Hematopoietic multipotent progenitor cell treated with erythropoietin and hydrocortisone succinate and interleukin-3 and kit ligand, for 6 days (in vitro differentiated cells): ENCODE measurements around the gene CSNK1E.
A peak's percentile ranks its signal among the peaks of the same experiment; 100 is the strongest.

Experiments
- DNase-seq: peaks from one replicate; pipeline ENCODE4 v3.0.0-alpha.2; 2015

CSNK1E gene

DNA sequence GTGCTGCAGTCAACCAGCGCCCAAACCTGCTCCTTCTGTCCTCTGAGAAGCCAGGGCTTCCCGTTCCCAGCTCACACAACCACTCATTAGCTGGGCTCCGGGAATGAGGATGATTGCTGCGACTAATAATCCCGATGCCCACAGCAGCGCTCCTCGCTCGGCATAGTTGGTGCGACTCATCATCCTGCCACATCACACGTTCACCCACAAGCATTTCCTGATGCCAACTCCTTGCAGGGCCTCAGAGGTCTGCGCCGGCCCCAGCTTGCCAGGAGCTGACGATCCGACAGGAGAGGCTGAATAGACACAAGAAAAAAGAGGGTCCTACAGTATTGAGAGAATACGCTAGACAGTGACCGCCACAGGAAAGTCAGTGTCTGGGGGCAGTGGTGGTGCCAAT is 10.6 kb upstream of the CSNK1E start:
- DNase-seq: no peak

DNA sequence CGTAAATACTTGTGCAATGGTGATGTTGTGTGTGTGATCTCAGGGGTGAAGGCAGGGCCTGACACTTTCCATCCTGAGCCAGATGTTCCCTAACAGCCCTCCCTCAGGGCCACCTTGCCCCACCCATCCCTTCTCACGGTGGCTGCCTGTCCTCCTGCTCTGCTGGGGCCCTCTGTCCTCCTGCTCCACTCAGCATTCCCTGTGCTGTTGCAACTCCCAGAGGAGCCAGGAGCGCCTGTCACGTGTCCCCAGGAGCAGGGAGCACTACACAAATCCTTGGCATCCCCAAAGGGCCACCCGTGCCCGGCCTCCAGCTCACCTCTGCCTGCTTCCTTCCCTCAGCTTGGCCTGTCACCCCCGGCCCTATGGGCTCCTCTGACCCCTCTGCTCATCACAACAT is 10.2 kb upstream of the CSNK1E start:
- peak; percentile 1 for DNase-seq

DNA sequence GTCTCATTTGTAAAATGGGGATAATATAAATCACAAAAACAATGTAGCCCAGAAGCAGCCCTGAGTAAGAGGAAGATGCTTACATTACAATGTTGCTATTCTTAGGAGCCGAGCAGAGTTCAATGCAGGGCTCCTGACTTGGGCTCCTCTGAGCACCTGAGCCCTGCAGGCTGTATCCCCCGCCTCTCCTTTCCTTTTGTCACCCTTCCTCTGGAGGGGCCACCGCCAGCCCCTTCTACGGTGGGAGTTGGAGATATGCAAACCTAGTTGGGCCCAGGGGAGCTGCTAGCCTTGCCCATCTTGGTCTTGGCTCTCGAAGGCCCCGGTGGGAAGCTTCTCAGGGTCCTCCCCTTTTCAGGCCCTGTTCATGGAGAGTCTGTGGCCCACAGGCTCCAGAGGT is 8.4 kb upstream of the CSNK1E start:
- DNase-seq: no peak

DNA sequence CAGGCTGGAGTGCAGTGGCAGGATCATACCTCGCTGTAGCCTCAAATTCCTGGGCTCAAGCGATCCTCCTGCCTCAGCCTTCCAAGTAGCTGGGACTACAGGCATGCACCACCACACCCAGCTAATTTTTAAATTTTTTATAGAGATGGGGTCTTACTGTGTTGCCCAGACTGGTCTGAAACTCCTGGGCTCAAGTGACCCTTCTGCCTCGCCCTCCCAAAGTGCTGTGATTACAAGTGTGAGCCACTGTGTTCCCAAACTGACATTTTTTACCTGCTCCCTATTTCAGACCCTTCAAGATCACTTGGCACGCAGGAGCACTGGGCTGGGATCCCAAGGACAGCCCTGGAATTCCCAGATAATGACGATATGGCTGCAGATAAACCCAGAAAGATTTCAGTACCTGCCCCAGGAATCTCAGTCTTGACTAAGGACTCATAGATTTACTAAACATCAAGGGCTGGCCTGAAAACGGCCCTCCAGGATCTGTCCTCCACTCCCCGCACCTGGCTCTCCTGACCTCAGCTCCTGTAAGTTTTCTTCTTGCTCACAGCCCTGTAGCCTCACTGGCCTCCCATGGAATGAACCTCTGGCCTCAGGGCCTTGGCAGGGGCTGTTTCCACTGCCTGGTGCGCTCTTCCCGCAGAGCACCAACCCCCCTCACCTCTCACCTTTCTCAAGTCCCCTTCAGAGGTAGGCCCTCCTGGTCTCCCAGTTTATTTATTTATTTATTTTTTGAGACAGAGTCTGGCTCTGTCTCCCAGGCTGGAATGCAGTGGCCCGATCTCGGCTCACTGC is 3.6 kb upstream of the CSNK1E start:
- DNase-seq: no peak

DNA sequence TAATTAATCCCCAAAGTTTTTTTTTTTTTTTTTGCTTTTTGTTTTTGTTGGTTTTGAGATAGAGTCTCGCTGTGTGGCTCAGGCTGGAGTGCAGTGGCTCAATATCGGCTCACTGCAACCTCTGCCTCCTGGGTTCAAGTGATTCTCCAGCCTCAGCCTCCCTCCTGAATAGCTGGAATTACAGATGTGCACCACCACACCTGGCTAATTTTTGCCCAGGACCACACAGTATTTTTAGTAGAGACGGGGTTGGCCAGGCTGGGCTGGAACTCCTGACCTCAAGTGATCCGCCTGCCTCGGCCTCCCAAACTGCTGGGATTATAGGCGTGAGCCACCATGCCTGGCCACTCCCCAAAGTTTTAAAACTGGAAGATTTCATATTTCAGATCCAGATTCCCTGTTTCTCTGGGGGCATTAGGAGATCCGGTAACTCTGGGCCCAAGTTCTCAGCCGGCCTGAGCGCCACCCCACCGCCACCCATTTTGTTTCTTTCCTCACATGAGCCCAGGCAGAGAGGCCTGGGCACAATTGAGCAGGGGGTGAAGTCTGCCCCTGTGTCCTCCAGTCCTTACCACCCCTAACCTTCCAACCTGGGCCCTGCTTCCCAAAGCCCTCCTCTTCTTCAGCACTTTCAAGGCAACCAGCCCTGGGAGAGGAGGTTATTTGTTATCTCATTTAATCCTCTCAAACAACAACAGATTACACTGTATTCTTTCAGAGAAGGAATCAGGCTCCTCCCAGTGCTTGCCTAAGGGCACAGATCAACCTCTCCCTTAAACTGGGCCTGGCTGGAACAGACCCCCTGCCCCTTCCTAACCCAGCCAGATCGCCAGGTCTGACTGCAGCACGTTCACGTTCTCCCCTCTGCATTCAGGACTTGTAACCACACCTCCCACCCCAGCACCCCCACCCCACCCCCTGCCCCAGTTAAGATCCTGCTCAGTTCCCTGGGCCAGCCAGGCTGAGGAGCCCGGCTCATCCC is 1.9 kb upstream of the CSNK1E start:
- peak; percentile 35 for DNase-seq

DNA sequence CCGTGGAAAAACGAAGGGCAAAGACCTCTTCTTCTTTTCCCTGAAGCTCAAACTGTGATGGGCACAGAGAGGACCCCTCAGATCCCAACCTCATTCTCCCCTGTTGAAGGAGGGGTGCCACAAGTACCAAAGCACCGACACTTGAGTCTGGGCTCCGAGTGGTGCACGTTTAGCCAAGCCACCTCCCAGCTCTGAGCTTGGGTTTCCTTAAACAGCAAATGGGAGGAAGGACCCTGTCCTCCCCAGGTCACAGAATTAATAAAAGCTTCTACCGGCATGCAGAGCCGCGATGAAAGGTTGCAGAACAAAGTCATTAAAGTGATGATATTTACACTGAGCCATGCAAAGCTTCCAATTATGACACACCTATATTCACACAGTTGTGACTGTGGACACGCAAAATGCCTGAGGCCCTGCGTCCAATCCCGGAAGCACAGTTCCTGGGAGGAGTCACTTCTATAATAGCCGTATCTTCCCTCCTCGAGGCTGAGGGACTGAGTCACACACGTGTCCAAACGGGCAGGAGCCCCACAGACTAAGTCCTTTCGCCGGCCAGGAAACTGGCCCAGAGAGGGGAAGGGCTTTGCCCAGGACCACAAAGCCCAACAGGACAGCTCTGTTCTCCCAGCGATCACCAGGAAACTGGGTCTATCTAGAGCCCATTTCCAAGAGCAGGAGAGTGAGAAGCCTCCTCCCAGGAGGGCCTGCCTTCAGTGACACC is 922 bp upstream of the CSNK1E start:
- DNase-seq: peak; percentile 82

DNA sequence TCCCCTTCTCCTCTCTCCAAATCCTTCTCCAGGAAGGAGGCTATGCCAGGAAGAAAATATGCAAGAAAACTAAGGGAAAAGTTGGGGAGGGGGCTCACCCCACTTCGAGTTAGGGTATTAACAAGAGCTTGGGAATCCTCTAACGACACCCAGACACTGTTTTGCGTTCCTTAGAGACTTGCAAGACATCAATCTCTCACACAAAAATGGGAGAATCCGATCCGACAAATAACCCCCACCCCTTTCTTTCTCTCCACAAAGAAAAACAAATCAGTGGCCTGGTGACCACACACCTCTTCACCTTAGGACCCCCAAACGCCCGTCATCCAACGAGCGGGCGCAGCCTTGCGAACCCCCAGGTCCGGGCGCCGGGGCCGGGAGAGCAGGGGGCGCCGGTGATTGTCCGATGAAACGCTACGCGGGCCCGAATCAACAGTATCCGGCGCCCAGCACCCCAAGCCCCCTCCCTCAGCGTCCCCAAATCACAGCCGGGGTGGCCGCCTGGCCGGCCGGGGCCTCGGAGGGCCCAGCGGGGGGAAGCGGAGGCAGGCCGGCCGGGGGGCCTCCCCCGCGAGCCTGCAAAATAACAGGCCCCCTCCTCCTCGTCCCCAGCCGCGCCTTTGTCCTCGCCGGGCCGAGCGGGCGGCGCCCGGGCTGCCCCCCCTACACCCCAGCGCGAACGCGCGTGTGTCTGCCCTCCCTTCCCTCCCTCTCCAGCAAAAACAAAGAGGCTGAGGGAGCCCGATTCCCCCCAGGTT is 690 bp downstream of the CSNK1E start:
- peak; percentile 62 for DNase-seq

DNA sequence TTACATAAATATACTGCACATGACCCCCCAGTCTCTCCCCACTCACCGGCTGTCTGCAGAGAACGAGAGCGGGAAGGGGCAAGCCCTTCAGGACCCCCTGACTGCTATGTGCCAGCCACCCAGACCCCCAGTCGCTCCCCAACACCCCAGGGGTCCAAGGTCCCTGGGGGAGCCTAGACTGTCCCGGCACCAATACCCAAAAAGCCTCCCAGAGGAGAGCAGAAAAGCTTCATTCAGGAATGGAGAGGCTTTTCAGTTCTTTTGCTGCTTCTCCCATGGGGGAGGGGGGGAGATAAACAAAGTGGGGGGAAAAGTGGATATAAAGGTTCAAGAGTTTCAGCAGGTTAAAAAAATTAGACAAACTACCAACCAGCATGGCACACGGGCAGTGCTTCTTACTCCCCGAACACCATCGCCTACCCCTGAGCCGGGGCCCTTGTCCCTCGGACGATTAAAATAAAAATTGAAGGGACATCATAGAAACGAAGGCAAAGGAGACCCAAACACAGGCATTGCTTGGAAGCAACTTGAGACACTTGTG is 1.3 kb downstream of the CSNK1E start:
- DNase-seq: peak; percentile 56

DNA sequence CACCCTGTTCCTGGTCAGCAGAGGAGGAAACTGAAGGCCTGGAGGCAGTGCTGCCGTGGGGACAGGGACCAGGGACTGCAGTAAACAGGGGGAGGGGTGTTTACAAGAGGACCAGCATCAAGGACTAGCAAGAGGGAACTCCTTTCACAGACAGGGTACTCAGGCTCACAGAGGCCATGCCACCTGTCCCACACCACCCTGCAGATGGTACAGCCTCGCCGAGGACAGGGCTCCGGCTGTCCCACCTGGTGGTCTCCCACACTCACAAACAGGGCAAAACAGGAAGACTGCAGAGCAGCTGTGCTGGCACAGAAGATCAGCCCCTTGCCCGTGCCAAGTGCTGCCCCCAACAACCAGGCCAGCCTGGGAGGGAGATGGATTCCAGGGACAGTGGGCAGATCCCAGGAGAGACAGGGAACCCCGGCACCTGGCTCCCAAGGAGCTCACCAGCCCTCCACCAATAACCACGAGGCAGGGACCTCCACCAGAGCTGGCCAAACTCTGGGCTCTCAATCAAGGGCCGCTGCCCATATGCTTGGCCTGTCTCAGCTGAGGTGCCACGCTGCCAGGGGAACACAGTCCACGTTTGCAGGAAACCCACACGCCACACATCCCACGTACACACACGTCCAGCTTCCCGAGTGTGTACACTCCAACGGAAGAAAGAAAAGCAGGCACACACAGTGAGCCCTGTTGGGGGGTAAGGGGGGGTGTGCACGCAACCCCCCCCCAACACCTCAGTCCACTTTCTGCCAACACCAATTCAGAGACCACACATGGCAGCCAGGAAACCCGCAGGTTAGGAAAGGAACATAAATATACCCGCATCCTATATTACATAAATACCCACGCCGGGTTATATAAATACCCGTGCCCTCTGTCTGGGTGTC is 2.1 kb downstream of the CSNK1E start:
- DNase-seq: peak; percentile 42

DNA sequence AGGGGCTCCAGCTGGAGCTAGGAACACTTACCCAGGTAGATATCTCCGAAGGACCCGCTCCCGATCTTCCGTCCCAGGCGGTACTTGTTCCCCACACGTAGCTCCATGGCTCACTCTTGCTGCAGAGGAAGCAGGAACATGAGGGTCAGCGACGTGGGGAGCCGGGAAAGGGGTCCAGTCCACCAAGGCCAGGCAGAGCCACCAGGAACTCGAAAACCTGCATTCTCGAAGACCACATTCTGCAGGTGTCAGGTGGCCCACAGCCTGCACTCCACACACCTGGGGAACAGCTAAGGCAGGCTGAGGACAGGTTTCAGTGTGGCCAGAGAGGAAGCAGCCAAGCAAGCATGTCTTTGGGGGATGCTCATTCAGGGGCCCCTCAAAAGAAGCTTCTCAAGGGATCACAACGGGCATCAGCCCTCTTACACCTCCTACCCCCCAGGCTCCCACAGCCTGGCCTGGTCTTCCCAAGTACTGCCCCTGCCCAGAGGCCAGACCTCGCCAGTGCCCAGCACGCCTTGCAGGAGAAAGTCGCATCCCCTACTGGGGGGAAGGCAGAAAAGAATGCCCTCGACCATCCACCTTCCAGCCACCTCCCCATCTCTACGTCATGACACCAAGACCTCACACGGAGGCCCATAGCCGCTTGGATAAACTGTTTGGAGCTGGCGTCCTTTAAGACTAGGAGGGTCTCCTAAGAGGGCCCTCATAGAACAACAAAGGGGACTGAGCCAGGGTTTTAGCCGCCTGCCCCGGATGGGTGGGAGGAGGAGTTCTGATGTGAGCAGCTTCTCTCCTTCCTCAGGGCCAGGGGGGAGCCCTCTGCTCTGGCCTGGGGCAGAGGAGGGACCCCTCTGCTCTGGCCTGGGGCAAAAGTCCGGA is 2.9 kb downstream of the CSNK1E start:
- no peak for DNase-seq

DNA sequence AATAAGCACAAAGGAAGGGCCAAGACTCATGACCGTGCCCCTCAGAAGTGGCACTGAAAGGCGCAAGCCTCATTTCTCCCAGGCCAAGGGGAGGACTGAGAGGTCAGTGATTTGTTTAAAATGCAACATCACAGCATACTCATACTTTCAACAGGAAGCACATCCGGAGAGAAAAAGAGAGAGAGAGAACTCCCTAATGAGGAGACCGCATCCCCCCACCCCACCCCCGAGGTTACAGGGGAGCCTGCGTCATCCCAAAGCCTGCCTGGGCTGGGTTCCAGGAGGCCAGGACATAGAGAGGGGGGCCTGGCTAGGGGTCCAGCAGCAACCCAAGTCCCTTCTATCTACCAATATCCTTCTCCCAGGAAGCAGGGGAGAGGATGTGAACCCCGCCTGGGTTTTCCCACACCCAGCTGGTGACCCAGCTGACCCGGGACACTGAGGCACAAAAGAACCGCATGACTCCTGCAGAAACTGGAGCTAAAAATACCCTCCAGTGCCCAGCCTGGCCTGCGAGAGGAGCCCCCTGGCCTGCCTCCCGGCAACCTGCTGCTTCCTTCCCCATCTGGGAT is 3.8 kb downstream of the CSNK1E start:
- no peak for DNase-seq

DNA sequence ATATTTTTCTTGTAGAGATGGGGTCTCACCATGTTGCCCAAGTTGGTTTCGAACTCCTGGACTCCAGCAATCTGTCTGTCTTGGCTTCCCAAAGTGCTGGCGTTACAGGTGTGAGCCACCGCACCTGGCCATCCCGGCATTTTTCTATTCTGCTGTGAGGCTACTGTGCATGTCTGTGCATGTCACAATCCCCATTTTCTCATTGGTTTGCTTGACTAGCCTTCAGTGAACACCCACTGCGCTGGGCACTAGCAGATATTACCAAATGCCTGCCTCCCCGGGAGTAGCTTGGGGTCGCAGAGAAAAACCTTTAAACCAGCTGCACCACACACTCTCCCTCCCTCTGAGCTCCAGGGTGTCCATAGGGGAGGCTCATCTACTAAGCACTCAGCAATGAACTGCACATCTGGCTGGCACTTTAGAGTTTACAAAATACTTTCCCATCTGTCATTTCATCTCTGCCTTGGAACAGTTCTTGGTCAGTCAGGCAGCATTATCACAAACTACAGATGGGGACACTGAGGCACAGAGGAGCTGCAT is 4.9 kb downstream of the CSNK1E start:
- no peak for DNase-seq

DNA sequence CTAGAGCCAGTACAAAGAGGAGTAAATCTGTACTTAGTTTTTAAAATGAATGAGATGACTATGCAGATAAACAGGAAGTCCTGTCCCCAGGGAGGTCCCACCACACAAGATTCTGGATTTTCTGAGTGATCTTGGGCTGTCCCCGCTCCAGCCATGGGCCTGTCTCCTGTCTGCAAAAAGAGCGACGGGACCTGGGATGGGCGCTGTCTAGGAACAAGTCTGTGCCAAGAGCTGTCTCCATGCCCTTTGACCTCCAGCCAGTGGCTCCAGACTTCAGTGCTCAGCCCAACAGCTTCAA is 6.0 kb downstream of the CSNK1E start:
- DNase-seq: no peak

DNA sequence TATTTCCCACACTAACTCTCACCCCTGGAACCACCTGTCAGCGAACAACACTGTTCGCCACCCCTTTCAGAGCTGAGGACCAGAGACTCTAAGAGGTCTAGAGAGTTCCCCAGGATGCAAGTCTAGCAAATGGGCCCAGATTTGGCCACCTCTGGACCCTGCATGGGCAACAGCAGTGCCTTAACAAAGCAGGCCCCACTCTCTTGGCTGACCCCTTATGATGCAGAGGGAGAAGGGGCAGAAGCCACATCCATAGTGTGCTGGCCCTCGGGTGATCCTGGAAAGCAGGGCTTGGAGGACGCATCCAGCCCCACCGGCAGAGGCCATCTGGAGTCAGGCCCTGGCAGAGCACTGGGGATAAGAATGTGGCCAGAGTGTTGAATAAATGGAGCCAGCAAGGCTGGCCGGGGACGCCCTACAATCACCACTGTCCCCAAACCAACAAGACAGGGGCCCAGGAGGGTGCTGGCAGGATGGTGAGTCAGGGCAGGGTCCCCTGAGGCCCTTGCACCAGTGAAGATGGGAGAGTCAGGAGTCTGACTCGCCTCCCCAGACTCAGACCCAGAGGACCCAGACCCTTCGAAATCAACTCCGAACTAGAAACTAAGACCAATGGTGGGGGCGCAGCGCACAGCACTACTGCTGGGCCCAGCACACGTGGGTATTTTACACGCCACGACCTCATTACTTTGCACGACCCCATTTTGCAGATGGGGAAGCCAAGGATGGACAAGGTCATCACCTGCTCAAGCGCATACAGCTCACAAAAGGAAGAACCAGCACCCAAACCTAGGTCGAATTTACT is 6.5 kb downstream of the CSNK1E start:
- DNase-seq: no peak

DNA sequence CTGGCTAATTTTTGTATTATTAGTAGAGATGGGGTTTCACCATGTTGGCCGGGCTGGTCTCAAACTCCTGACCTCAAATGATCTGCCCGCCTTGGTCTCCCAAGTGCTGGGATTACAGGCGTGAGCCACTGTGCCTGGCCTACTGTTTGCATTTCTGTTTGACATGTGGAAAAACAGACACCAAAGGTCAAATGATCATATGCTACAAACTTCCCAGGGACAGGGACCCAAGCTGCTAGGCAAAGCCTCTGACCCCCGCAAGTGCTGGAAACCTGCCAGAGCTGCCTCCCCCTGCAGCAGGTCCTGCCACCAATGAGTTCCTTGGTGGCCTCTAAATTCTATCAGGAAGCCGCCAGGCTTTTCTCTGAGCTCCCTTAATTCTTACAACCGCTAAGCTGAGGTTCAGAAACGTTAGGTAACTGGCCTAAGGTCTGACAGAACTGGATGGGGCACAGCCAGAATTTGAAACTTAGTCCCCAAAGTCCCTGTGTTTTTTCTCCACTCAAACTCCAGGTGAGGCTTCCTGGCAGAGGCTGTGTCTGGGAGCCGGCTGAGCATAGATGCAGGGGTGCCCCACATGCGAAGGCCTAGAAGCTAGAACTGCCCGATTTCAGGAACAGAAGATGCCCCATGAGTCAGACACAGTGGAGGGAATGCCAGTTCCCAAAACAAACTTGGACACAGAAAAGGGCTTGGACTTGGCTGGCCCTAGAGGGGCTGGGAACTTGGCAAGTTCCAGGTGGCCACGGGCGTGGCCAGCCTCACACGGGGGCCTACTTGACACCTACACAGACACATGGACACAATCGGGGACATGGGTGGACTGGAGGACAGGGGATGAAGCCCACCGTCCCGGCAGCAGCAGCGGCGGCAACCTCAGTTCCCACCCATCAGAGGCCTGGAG is 7.4 kb downstream of the CSNK1E start:
- no peak for DNase-seq

DNA sequence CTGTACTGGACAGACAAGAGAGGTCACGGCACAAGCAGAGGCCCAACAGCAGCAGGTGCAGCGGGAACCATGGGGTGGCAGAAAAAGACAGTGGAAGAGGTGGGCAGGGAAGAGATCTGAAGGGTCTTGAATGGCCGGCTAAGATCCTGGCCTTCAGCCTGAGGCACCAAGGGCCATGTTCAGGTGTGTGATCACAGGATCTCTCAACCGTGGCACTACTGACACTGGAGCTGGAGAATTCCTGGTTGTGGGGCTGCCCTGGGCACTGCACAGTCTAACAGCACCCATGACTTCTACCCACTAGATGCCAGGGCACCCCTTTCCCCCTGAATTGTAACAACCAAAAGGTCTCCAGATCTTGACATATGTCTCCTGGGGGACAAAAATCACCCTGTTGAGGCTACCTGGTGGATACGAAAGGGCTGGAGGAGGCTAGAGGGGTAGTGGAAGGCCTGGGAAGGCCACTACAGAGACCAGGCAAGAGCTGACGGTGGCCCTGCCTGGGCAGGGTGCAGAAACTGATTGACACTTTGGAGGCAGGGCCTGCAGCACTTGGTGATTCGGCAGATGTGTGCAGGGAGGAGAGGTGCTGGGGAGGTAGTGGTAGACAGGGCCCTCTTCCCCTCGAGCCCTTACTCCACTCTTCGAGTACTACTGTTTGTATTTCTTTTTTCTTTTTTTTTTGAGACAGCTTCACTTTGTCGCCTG is 8.3 kb downstream of the CSNK1E start:
- DNase-seq: no peak
